CD14-positive monocyte (primary cell): ENCODE results near the gene HIVEP3. TPM values are rescaled to one million over a fixed set of nuclear protein-coding genes. Genes with fewer than 3 reads are reported as not detected.

ENCODE experiments used
- DNase-seq, 3 donors: peaks; one replicate each; pipeline ENCODE4 v3.0.0-alpha.2; 2011 to 2022
- H2AFZ ChIP-seq: 2 replicates; pipeline ENCODE4 v1.6.0; 2012; ENCODE audit warnings: mild to moderate bottlenecking, low read depth, low read length, inconsistent platforms; ENCODE audit not compliant: insufficient read depth, poor library complexity, severe bottlenecking
- H3K27ac ChIP-seq, 2 donors: 1 replicate in 1 of 2; 2 replicates in 1 of 2; pipeline ENCODE4 v1.5.1; 2012 to 2013; ENCODE audit warnings: low read length in 2 of 2, control low read depth in 1 of 2, inconsistent platforms in 1 of 2, low read depth in 1 of 2, mild to moderate bottlenecking in 1 of 2
- H3K27me3 ChIP-seq, 2 donors: one replicate each; pipeline versions ENCODE4 v1.6.0 to v1.6.1; 2011 to 2013; ENCODE audit warnings: low read length in 2 of 2; ENCODE audit not compliant: control insufficient read depth in 2 of 2, insufficient read depth in 2 of 2
- H3K36me3 ChIP-seq, 2 donors: replicated peaks in 1 of 2; 1 replicate in 1 of 2; 2 replicates in 1 of 2; pipeline versions ENCODE4 v1.5.1 to v1.6.1; 2012 to 2013; ENCODE audit warnings: low read length in 2 of 2, control low read depth in 1 of 2, inconsistent platforms in 1 of 2, mild to moderate bottlenecking in 1 of 2; ENCODE audit not compliant: insufficient read depth in 2 of 2, control insufficient read depth in 1 of 2
- H3K4me1 ChIP-seq, 2 donors: 1 replicate in 1 of 2; 2 replicates in 1 of 2; pipeline versions ENCODE4 v1.5.1 to v1.6.1; 2012 to 2013; ENCODE audit warnings: low read length in 2 of 2, control low read depth in 1 of 2, inconsistent platforms in 1 of 2, mild to moderate bottlenecking in 1 of 2, moderate library complexity in 1 of 2; ENCODE audit not compliant: insufficient read depth in 2 of 2, control insufficient read depth in 1 of 2
- H3K4me2 ChIP-seq: replicated peaks from 2 replicates; pipeline ENCODE3; 2012; ENCODE audit warnings: low read length, moderate library complexity, mild to moderate bottlenecking; ENCODE audit not compliant: poor library complexity, severe bottlenecking; ENCODE audit errors: extremely low read depth
- H3K4me3 ChIP-seq, 3 experiments: fragments of 200-600 bp in 1 of 3; sonication (generic) in 1 of 3; replicated peaks in 1 of 3; 1 replicate in 2 of 3; 2 replicates in 1 of 3; pipeline ENCODE4 v1.5.1; 2011 to 2013; ENCODE audit warnings: low read length in 3 of 3, mild to moderate bottlenecking in 3 of 3, control low read depth in 2 of 3, low read depth in 2 of 3, inconsistent platforms in 1 of 3, moderate library complexity in 1 of 3
- H3K79me2 ChIP-seq: 2 replicates; pipeline ENCODE4 v1.6.0; 2012; ENCODE audit warnings: mild to moderate bottlenecking, control low read depth, inconsistent platforms, low read length, moderate library complexity; ENCODE audit not compliant: insufficient read depth
- H3K9ac ChIP-seq: 2 replicates; pipeline ENCODE4 v1.6.0; 2017; ENCODE audit warnings: low read length, mild to moderate bottlenecking; ENCODE audit not compliant: insufficient read depth, poor library complexity, severe bottlenecking
- H3K9me3 ChIP-seq, 2 donors: replicated peaks in 1 of 2; 1 replicate in 1 of 2; 2 replicates in 1 of 2; pipeline versions ENCODE4 v1.5.1 to v1.6.1; 2012 to 2013; ENCODE audit warnings: low read length in 2 of 2, control low read depth in 1 of 2; ENCODE audit not compliant: control insufficient read depth in 1 of 2, insufficient read depth in 1 of 2
- H4K20me1 ChIP-seq: 2 replicates; pipeline ENCODE4 v1.6.0; 2012; ENCODE audit warnings: mild to moderate bottlenecking, low read length, control low read depth, moderate library complexity; ENCODE audit not compliant: insufficient read depth
- H3K27ac Mint-ChIP-seq, 7 donors: one replicate each; pipeline ENCODE4 v1.8.0; 2020; ENCODE audit warnings: mild to moderate bottlenecking in 7 of 7, mixed read lengths in 7 of 7, moderate library complexity in 6 of 7, inconsistent platforms in 2 of 7
- H3K27me3 Mint-ChIP-seq, 3 donors: one replicate each; pipeline ENCODE4 v1.8.0; 2021 to 2022; ENCODE audit warnings: low read depth in 3 of 3, mild to moderate bottlenecking in 3 of 3, mixed read lengths in 3 of 3, moderate library complexity in 3 of 3, inconsistent platforms in 1 of 3
- H3K36me3 Mint-ChIP-seq, 2 donors: one replicate each; pipeline ENCODE4 v1.8.0; 2020; ENCODE audit warnings: mixed read lengths in 2 of 2, inconsistent platforms in 1 of 2, mild to moderate bottlenecking in 1 of 2
- H3K4me1 Mint-ChIP-seq: one replicate; pipeline ENCODE4 v1.8.0; 2020; ENCODE audit warnings: mild to moderate bottlenecking, mixed read lengths
- H3K4me3 Mint-ChIP-seq, 2 donors: one replicate each; pipeline ENCODE4 v1.8.0; 2020; ENCODE audit warnings: mild to moderate bottlenecking in 2 of 2, mixed read lengths in 2 of 2, moderate library complexity in 1 of 2
- H3K9me3 Mint-ChIP-seq, 7 donors: one replicate each; pipeline ENCODE4 v1.8.0; 2020 to 2022; ENCODE audit warnings: mixed read lengths in 7 of 7, mild to moderate bottlenecking in 6 of 7, moderate library complexity in 6 of 7, inconsistent platforms in 2 of 7
- CTCF ChIP-seq: fragments of 200-600 bp; IDR thresholded peaks from one replicate; pipeline ENCODE4 v1.8.0; 2022; ENCODE audit warnings: antibody characterized with exemption, mild to moderate bottlenecking
- WGBS: methylation state at CpG from one replicate; pipeline ENCODE4 v1.1.5; 2013; ENCODE audit warnings: missing lambda C conversion rate; ENCODE audit not compliant: insufficient coverage; 5-methylcytosine and 5-hydroxymethylcytosine counted together
- intact Hi-C, 2 donors: fragments of 100-400 bp; cut with micrococcal nuclease; formaldehyde crosslinking; loops; one replicate each; pipeline versions ENCODE4 v1.15.0 to v1.15.1; 2023
- polyA plus RNA-seq, 3 donors: library from polyadenylated mRNA; depleted of rRNA in 1 of 3; unstranded in 2 of 3; stranded (reverse) in 1 of 3; fragments of 300-500 nt in 2 of 3; fragments of >200 nt in 1 of 3; fragmentation: Illumina TruSeq in 2 of 3; gene quantifications; 1 replicate in 2 of 3; 2 replicates in 1 of 3; pipeline ENCODE4 v1.2.3, GENCODE V29; 2012 to 2021

The HIVEP3 gene
- polyA plus RNA-seq, 3 donors: 1.2 to 3.7 (median 1.8) TPM

GRCh38 chr1:41823471-41823870 is 95.3 kb downstream of the HIVEP3 start:
- Histone ChIP-seq H3K9ac (no peak overlapping the region), H3K4me2 (no peak overlapping the region), H3K4me1 (peaks cover 0 to 8% of the 10 kb centered on the region in 2 donors), H3K79me2 (no peaks in the 10 kb centered on the region), H3K27ac (no peak overlapping the region), H3K27me3 (no peaks in the 10 kb centered on the region), H3K4me3 (no peak overlapping the region), H4K20me1 (no peaks in the 10 kb centered on the region), H2AFZ (no peak overlapping the region), H3K9me3 (no peaks in the 10 kb centered on the region), H3K36me3 (no peaks in the 10 kb centered on the region)
- no peaks in the 10 kb centered on the region for H3K36me3 Mint-ChIP-seq
- peaks cover 0 to 7% (median 3%) of the 10 kb centered on the region in 3 donors for H3K27me3 Mint-ChIP-seq
- no peak for DNase-seq
- no CpG with 5 or more reads among the region's 4 CpGs for WGBS
- intact Hi-C loops: no loop called here
- no peak overlapping the region for H3K4me3 Mint-ChIP-seq
- H3K9me3 Mint-ChIP-seq: no peaks in the 10 kb centered on the region
- H3K4me1 Mint-ChIP-seq: peaks cover 8% of the 10 kb centered on the region
- no peak for TF ChIP-seq CTCF
- peak overlapping the region in 1 of 7 donors; percentile 6 for H3K27ac Mint-ChIP-seq

- H3K4me3 Mint-ChIP-seq: no peak overlapping the region
- H3K79me2 ChIP-seq: no peaks in the 10 kb centered on the region
- peaks cover 0 to 8% of the 10 kb centered on the region in 2 donors for H3K4me1 ChIP-seq
- H3K27me3 Mint-ChIP-seq: peaks cover 0 to 5% (median under 1%) of the 10 kb centered on the region in 3 donors
- no peaks in the 10 kb centered on the region for H4K20me1 ChIP-seq
- no peak overlapping the region for H3K27ac Mint-ChIP-seq
- H3K27me3 ChIP-seq: no peaks in the 10 kb centered on the region
- peaks cover 8% of the 10 kb centered on the region for H3K4me1 Mint-ChIP-seq
- no peaks in the 10 kb centered on the region for H3K36me3 Mint-ChIP-seq
- H3K4me2 ChIP-seq: no peak overlapping the region
- H3K9me3 Mint-ChIP-seq: no peaks in the 10 kb centered on the region
- H3K9me3 ChIP-seq: no peaks in the 10 kb centered on the region
- DNase-seq: no peak
- intact Hi-C loops: no loop called here
- H2AFZ ChIP-seq: no peak overlapping the region
- no peak for TF ChIP-seq CTCF
- no peak overlapping the region for H3K9ac ChIP-seq
- H3K27ac ChIP-seq: no peak overlapping the region
- H3K4me3 ChIP-seq: no peak overlapping the region
- no CpG with 5 or more reads among the region's 3 CpGs for WGBS
- H3K36me3 ChIP-seq: no peaks in the 10 kb centered on the region
Observed at GRCh38 chr1:41822866-41823265, 95.9 kb downstream of the HIVEP3 start.
